ENCODE data around the gene ZNF276.

DNA sequence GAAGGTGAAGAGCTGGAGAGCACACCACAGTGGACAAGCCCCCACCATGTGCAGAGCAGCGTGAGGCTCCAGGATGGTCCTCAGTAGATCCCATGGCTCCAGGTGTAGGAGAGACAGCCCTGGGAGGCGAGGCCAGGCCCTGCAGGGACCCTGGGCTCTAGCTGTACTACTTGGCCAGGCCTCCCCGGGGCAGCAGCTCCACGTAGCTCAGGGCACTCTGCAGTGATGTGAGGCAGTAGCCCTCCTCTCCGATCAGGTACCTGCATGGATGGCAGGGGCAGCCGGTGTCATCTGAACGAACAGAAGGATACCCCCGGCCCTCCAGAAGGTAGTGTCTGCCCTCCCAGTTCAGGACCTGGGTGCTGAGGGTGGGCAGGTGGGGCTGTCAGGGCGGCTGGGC is 13.6 kb upstream of the ZNF276 start:
- TF ChIP-seq POLR2A (IDR thresholded peaks at IDR 0.05), result no peak
- TF ChIP-seq, protein P1, sequence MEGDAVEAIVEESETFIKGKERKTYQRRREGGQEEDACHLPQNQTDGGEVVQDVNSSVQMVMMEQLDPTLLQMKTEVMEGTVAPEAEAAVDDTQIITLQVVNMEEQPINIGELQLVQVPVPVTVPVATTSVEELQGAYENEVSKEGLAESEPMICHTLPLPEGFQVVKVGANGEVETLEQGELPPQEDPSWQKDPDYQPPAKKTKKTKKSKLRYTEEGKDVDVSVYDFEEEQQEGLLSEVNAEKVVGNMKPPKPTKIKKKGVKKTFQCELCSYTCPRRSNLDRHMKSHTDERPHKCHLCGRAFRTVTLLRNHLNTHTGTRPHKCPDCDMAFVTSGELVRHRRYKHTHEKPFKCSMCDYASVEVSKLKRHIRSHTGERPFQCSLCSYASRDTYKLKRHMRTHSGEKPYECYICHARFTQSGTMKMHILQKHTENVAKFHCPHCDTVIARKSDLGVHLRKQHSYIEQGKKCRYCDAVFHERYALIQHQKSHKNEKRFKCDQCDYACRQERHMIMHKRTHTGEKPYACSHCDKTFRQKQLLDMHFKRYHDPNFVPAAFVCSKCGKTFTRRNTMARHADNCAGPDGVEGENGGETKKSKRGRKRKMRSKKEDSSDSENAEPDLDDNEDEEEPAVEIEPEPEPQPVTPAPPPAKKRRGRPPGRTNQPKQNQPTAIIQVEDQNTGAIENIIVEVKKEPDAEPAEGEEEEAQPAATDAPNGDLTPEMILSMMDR (IDR thresholded peaks at IDR 0.05), result no peak

Data from thyroid gland (tissue), 4 donors.